GM21360 (cell line): Measurements from ENCODE around the gene IFNL1.
"Not testable (repeated sequence)": the region's sequence is repeated elsewhere in the genome, so short reads cannot be mapped to it uniquely, and the experiment has no call there.

Experiments
- ATAC-seq: cut with Tn5 transposase; IDR thresholded peaks from one replicate; pipeline ENCODE4 v1.9.1; 2021; ENCODE audit warnings: mild to moderate bottlenecking, moderate library complexity; ENCODE audit not compliant: unreplicated experiment

IFNL1 gene

DNA sequence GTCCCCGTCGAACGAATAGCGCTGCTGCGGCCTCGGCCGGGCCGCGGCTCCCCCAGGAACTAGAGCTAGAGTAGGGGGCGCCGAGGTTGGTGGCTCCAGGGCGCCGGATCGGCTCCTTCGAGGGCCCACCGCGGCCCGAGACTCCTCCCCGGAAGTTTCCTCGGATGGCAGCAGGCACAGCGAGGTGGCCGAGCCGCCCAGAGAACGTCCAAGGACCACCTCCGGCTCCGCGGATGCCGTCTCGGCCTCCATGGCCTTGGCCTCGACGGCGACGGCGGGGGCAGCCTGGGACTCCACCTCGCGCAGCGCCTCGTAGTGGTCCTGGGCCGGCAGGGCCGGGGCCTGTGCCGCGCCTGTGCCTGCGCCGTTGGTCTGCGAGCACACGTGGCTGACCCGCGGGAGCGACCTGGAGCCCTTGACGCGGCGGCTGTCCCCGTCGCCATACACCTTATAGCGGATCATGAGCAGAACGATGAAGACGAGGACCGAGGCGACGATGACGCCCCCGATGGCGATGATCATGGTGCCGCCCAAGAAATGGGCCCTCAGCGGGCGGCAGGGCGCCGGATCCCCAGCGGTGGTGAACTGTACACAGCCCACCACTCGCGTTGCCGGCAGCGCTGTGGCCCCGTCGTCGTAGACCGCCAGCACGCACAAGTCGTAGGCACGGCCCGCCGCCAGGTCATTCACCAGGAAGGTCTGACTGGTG, 11.8 kb downstream of the IFNL1 start:
- ATAC-seq, result no peak

DNA sequence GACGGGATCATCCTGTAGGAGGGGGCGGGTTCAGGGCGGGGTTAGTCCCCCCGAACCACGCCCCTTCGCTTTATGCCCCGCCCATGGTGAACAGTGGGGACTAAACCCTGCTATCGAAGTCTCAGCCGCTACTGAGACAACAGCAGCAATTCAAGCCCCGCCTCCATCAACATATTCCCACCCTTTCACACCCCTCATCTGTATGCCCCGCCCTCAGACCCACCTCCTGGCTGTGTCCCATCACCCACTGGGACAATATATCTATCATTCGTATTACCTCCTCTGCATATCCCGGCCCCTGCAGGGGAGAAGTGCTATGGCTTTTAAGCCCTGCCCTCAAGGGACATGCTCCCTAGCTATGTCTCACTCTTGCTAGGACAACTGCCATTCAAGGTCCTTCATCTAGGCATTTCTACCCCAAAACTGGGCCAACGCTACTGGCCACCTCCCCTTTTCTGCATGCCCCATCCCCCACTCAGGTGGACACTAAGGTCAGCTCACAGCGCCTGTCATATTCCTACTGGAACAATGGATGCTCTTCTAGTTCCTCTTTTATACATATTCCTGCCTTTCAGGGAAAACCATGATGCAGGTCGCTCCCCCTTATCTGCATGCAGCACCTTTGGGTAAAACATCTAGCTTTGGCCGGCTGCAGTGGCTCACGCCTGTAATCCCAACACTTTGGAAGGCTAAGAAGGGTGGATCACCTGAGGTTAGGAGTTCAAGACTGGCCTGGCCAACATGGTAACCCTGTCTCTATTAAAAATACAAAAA, 12.5 kb downstream of the IFNL1 start:
- no peak for ATAC-seq

DNA sequence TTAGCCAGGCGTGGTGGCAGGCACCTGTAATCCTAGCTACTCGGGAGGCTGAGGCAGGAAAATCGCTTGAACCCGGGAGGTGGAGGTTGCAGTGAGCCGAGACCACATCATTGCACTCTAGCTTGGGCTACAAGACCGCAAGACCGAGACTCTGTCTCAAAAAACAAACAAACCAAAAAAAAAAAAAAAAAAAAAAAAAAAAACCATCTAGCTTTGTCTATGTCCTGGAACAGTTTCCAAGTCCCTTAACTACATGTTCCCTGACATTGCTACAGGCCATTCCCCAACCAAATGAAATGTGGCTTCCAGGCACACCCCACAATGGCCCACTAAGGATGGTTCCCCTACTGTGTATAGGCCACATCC, 13.1 kb downstream of the IFNL1 start:
- not testable (repeated sequence) for ATAC-seq

DNA sequence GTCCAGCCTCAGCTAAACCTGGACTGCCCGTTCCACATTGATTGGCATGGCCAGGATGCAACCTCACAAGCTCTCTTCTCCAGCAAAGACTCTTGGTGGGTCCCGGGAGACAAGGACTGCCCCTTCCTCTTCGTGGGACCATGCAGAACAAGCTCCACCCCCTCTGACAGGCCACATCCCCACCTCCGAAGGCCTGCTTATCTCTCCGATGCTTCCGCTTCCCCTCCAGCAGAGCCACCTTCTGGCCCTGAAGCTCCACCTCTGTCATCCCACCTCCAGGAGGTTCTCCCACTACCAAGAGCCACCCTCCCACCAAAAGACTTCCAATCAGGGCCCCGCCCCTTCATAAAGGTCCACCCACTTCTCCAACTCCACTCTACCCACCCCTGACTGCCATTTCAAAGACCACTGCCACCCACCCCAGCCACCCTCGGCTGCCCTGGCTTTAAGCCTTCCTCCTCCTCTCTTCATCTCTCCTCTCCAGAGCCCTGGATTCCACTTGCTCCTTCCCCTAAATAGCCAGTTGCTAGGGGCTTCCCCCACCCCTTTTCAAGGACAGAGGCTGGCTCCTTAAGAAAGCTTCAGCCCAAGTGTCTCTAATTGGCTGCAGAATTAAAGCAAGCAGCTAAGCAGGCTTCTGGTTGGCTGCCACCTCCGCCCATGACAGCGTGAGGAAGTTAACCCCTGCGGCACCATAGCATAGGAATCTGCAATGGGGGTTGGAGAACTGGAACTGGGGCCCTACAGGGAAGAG, 14.5 kb downstream of the IFNL1 start:
- ATAC-seq, result no peak

DNA sequence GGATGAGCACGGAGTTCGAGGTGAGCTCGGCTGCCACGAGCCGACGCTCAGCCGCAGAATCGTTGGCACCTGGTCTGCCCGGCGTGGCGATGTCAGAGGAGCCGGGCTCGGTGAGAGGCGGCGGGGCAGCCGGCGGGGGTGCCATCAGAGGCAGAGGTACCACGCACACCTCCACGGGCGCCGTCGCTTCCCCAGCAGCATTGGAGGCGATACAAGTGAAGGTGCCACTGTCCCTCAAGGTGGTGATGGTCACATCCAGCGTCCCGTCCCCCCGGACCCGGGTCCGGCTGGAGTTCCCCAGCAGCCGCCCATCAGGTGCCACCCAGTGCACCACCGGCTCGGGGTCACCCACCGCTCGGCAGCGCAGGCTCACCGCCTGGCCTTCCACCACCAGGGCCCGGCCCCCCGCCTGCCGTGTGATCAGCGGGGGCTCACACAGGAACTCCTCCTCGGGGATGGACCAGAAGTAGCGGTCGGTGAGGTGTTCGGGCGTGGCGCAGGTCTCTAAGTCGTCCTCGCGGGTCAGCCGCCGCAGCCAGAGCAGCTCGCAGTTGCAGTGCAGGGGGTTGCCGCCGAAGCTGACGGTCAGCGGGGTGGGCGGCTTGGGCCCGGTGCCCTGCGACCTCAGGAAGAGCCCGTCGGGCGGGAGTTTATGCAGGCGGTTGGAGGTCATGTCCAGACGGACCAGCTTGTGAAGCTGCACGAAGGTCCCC, 18.0 kb downstream of the IFNL1 start:
- ATAC-seq, result no peak

DNA sequence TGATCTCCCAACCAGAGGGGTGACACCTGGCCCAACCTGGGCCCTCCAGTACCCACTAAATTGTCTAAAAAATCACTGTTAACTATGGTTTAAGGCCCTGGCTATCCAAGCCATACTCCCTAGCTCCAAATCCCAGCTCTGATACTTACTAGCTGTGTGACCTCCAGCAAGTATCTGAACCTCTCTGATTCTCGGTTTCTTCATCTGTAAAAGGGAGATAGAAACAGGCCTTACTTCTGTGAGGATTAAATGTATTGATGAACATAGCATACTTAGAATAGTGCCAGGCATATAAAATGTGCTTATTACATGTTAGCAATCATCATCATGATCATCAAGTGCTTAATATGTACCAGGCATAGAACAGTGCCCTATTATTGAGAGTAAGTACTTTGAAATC, 19.7 kb downstream of the IFNL1 start:
- ATAC-seq, result no peak

DNA sequence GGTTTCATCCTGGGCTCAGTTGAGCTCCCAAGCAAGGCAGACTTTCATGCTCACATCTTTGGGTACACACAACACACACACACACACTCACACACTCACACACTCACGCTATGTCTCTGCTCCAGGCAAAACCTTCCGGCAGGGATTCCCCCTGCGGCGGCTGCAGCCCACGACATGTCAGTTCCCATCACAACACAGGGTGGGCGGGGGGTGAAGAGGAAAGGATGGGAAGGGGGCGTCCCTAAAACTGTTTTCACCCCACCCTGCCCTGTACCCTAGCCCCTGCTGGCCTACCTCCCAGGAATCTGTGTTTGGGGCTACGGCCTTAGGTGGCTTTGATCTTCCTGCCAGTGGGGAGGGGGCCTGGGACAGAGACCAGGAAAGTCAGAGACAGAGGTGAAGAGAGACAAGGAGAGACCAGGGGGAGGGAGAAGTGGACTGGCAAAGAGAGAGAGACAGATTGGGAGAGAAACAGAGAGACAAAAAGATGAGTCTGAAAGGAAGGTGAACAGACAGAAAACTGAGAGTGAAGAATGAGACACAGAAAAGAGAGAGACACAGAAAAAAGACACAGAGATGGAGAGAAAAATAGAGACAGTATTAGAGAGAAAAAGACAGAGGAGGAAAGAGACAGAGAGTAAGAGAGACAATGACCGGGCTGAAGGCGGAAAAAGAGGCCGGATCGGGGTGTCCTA, 20.6 kb downstream of the IFNL1 start:
- ATAC-seq, result no peak

DNA sequence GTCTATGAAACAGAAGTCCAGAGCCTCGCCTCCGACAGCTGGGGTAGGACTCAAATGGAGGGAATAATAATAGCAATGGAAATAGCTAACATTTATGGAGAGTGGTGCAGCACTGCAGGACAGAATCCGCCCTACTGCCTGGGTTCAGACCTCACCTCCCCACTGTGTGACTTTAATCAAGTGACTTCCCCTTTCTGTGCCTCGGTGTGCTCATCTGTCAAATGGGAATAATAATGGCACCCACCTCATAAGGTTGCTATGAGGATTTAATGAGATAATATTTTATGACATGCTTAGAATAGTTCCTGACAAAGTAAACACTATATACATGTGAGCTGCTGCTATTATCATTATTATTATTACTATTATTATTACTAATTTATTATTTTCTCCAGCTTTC, 21.3 kb downstream of the IFNL1 start:
- ATAC-seq, result no peak

DNA sequence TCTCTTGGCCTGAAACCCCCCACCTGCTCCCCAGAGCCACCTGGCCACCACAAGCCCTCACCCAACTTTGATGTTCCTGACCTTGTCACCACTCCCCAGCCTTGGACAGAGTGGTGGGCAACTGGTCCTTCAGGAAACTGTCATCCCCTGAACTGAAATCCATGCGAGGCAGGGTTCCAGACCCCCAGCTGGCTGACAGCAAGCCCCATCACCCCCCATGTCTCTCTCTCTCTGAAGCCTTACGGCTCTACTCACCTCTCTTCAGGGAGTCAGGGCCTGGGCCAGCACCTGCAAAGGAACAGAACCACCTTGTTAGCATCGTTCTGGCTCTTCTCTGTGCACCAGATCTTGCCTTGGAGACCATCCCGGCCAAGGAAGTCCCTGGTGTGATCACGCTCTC, 21.9 kb downstream of the IFNL1 start:
- ATAC-seq, result no peak

DNA sequence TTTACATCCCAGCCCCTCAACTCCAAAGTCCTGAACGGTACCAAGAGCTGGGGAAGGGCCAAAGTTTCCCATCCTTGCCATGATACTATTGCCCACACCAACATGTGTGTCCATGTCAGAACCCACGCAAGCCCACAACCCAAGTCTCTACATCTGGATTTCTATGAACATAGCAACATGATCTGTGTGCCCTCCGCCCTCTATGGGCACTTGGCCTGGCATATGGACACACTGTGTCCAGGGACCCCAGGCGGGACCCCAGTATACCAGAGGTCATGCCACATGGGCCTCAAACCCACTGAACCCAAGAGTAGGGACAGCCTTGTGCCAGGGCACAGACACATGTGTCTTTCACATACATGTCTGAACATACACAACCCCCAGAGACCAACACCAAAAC, 22.5 kb downstream of the IFNL1 start:
- no peak for ATAC-seq

DNA sequence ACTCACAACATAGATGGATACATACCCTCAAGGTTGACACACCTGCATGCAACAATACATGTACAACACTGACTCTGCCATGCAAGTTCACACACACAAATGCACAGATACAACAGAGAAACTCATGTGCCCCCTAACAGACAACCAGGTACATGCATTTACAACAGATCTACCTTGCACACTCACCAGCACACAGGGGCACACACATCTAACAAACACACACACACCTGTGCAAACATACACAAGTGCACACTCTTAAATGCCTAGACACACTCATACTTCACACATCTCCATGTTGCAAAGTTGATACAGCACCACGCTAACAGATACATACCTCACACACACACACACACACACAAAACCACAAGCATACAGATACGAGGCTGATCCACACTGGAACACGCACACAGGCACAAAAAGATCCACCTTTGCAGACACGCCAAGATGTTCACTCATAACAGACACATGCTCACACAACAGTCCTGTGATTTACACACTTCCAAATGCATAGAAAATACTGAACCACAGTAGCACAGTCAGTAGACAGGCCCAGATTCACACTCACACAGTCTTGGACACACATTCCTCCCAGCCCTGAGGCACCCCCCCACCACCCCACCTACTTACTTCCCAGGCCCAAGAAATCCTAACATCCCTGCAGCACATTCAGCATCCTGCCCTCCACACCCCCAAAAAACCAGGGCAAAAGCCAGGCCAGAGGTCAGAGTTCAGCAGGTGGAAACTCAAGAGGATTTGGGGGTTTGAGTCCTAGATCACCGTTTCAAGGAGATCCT, 23.1 kb downstream of the IFNL1 start:
- no peak for ATAC-seq

DNA sequence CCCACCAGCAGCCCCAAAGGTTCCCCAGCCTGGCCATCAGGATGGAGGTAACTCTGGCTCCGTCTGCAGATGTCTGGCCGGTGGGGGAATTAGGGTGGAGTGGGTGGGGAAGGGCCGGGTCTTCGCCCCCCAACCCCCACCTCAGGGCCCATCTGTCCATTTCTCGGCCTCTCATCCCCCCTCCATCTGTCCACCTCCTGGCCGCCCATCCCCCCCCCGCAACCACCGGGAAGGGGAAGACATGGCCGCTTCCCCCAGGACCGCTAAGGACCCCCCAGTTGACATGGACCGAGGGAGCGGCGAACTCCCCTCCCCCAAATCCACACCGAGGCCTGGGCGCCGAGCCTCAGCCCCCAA, 23.7 kb downstream of the IFNL1 start:
- no peak for ATAC-seq

DNA sequence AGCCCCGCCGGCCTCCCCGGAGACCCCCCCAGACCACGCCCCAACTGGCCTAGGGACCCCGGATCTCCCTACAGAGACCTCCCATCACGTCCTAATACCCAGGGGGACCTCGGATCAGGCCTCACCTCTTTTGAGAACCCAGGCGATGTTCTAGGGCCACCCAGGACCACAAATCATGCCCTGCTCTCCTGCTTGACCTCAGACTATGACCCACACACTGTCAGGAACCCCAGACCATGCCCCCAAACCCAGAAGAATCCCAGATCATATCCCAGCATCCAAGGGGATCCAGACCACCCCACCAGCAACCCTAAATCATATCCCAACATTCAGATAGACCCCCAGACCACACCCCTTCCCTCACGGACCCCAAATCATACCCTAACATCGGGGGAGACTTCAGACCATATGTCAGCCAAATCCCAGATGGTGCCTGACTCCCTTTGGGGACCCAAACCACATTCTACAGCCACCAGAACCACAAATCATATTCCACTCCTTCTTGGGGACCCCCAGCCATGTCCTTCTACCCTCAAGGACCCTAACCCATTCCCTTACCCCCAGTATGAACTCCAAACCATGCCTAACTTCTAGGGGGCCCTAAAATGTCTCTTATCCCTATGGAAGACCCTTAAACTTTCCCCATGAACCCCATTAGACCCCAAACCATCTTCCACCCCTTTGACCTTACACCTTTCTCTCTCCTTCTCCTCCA, 25.1 kb downstream of the IFNL1 start:
- ATAC-seq, result no peak

DNA sequence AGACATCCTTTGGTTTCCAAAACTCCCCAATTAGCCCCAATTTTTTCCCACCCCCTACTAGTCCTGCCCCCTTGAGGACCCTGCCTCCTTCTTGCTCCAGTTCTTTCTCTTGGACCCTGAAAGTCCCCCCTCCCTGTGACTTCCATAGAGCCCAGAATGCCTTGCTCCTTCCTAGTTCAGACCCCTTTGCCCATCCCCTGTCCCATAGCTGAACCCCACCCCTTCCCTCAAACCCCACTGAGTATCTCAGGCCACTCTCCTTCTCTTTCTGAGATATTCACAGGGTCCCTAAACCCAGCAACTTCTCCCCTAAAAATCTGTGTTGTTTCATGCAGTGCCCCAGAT, 25.6 kb downstream of the IFNL1 start:
- no peak for ATAC-seq

DNA sequence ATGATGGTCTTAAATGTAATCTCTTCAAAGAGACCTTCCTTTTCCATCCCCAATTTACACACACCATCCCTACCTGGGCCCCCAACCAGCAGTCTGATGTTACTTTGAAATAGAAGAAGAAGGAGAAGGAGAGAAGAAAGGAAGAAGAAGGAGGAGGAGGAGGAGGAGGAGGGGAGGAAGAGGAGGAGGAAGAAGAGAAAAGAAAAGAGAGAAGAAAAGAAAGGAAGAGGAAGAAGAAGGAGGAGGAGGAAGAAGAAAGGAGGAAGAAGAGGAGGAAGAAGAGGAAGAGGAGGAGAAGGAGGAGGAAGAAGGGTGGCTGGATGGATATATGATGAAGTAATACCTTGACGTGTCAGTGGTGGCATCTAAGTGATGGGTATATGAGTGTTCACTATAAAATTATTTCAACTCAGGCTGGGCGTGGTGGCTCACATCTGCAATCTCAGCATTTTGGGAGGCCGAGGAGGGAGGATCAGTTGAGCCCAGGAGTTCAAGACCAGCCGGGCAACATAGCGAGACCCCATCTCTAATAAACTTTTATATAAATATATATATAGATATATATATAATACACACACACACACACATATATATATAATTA, 28.1 kb downstream of the IFNL1 start:
- ATAC-seq, result no peak

DNA sequence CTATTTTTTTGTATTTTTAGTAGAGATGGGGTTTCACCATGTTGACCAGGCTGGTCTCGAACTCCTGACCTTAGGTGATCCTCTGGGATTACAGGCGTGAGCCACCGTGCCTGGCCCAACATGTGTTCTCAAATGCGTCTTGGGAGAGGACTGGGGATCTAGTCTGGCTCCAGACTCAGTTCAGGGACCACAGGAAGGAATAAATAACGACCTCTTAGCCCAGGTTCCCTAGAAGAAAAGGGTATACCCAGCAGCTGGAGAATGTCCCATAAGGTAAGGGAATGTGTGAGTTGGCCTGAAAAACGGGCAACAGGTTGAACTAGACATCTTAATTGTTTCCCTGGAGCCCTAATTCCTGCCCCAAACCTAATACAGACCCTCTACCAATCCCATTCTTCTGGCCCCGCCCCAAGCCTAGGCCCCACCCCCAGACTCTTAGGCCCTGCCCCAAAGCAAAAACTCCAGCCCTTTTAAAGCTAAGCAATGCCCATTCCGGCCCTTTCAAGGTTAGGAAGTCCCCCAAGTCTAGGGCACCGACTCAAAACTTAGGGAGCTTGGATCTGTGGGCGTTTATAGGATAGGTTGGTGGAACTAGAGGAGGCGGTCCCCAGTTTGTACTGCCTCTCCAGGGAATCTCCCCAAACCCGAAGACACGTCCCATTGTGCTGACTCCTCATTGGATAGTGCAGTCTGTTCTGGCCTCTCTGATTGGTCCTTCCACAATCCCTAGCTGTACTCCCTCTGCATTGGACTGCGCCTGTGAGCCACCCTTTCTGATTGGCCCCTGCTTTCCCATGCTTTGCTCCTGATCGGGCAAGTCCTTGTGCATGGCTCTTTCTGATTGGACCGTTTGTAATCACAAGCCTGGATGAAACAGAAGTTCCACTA, 29.8 kb downstream of the IFNL1 start:
- no peak for ATAC-seq

DNA sequence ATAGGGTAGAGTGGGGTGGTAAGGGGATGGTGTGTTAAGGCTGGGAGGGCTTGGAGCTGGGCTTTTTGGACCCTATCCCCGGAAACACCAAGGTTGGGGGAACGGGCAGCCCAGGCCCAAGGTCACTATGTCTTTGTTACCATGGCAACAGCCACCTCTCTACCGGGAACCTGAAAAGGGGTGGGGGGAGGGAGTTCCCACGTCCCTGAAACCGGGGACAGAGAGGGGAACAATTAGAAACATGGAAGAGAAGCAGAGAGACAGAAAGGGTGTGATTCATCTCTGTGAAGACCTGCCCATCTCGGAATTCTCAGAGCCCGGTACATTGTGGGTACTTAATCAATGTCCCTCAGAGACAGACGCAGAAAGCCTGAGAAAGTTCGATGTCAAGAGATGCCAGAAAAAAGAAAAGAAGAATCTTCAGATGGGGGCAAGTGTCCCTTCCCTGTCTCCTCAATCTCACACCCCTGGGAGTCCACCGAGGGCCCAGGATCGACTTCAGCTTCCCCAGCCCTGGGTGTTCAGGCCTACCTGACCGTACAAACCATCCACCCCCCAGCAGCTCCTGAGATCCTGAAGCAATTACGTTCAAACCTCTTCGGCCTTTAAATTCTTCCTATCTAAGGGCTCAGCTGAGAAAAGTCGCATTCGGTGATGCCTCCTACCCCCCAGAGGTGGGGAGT, 31.3 kb downstream of the IFNL1 start:
- no peak for ATAC-seq
